GM08714 (cell line): ENCODE data around the gene LRRC8A.
"Not testable (repeated sequence)": the region's sequence is repeated elsewhere in the genome, so short reads cannot be mapped to it uniquely, and the experiment has no call there.

Experiments used
- H3K4me3 ChIP-seq: fragments of 200-500 bp; sonication (Bioruptor generic); 2 replicates; pipeline ENCODE4 v1.5.1; 2014; ENCODE audit warnings: mild to moderate bottlenecking, low read length, inconsistent platforms
- ZNF274 ChIP-seq: IDR thresholded peaks from 2 replicates; pipeline ENCODE4 v1.6.1; 2012; ENCODE audit warnings: mild to moderate bottlenecking, low read depth, low read length

The LRRC8A gene

GRCh38 chr9:128860937-128861336, 21.0 kb upstream of the LRRC8A start:
- no peak overlapping the region for H3K4me3 ChIP-seq
- no peak for TF ChIP-seq ZNF274

GRCh38 chr9:128861501-128861900, 20.4 kb upstream of the LRRC8A start:
- no peak overlapping the region for H3K4me3 ChIP-seq
- no peak for TF ChIP-seq ZNF274

- TF ChIP-seq ZNF274: no peak
- no peak overlapping the region for H3K4me3 ChIP-seq
These were observed 19.5 kb upstream of the LRRC8A start for GRCh38 chr9:128862401-128862851.

- no peak for TF ChIP-seq ZNF274
- no peak overlapping the region for H3K4me3 ChIP-seq
These were observed 18.3 kb upstream of the LRRC8A start for GRCh38 chr9:128863647-128864046.

- TF ChIP-seq ZNF274: no peak
These were observed 11.6 kb upstream of the LRRC8A start for GRCh38 chr9:128870128-128870940.

GRCh38 chr9:128870941-128871265, 11.0 kb upstream of the LRRC8A start:
- H3K4me3 ChIP-seq: not testable (repeated sequence)

More at GRCh38 chr9:128870128-128870940, 11.6 kb upstream of the LRRC8A start:
- no peak overlapping the region for H3K4me3 ChIP-seq

- H3K4me3 ChIP-seq: no peak overlapping the region
- no peak for TF ChIP-seq ZNF274
These were observed 4.1 kb upstream of the LRRC8A start for GRCh38 chr9:128877852-128878251.

- TF ChIP-seq ZNF274: no peak
- H3K4me3 ChIP-seq: peak overlapping the region; percentile 71
These were observed 1.0 kb downstream of the LRRC8A start for GRCh38 chr9:128882677-128883603.

GRCh38 chr9:128884164-128884563, 2.2 kb downstream of the LRRC8A start:
- H3K4me3 ChIP-seq: no peak overlapping the region
- no peak for TF ChIP-seq ZNF274

GRCh38 chr9:128885376-128885775, 3.4 kb downstream of the LRRC8A start:
- no peak overlapping the region for H3K4me3 ChIP-seq
- TF ChIP-seq ZNF274: no peak

- TF ChIP-seq ZNF274: no peak
- H3K4me3 ChIP-seq: no peak overlapping the region
These were observed 3.9 kb downstream of the LRRC8A start for GRCh38 chr9:128885798-128886197.

- H3K4me3 ChIP-seq: no peak overlapping the region
- TF ChIP-seq ZNF274: no peak
These were observed 4.4 kb downstream of the LRRC8A start for GRCh38 chr9:128886211-128886891.

GRCh38 chr9:128887049-128887448, 5.1 kb downstream of the LRRC8A start:
- H3K4me3 ChIP-seq: no peak overlapping the region
- no peak for TF ChIP-seq ZNF274

- no peak for TF ChIP-seq ZNF274
- no peak overlapping the region for H3K4me3 ChIP-seq
These were observed 6.0 kb downstream of the LRRC8A start for GRCh38 chr9:128887914-128888350.
